Islet precursor cell (in vitro differentiated cells): ENCODE results near the gene INPP5D.
A peak's percentile ranks its signal among the peaks of the same experiment; 100 is the strongest.
"Not testable (repeated sequence)": the region's sequence is repeated elsewhere in the genome, so short reads cannot be mapped to it uniquely, and the experiment has no call there.

Experiments
- DNase-seq: peaks from one replicate; pipeline ENCODE4 v3.0.0-alpha.2; 2018

Gene INPP5D

GRCh38 chr2:233099820-233100191 is 39.7 kb downstream of the INPP5D start:
- not testable (repeated sequence) for DNase-seq

- DNase-seq, result no peak
These were observed 40.3 kb downstream of the INPP5D start for GRCh38 chr2:233100192-233100998.

GRCh38 chr2:233101141-233101540 is 41.0 kb downstream of the INPP5D start:
- DNase-seq, result no peak

- no peak for DNase-seq
These were observed 41.7 kb downstream of the INPP5D start for GRCh38 chr2:233101816-233102215.

GRCh38 chr2:233105156-233105895 is 45.2 kb downstream of the INPP5D start:
- DNase-seq, result no peak

- DNase-seq, result no peak
These were observed 45.8 kb downstream of the INPP5D start for GRCh38 chr2:233105930-233106329.

GRCh38 chr2:233107011-233107410 is 46.9 kb downstream of the INPP5D start:
- DNase-seq, result no peak

- DNase-seq, result no peak
These were observed 47.7 kb downstream of the INPP5D start for GRCh38 chr2:233107831-233108300.

- no peak for DNase-seq
These were observed 48.7 kb downstream of the INPP5D start for GRCh38 chr2:233108611-233109490.

GRCh38 chr2:233111427-233111826 is 51.3 kb downstream of the INPP5D start:
- peak; percentile 21 for DNase-seq

- peak; percentile 12 for DNase-seq
These were observed 52.2 kb downstream of the INPP5D start for GRCh38 chr2:233112329-233112728.

GRCh38 chr2:233112776-233113452 is 52.8 kb downstream of the INPP5D start:
- DNase-seq, result peak; percentile 49

GRCh38 chr2:233114421-233114861 is 54.3 kb downstream of the INPP5D start:
- DNase-seq, result no peak

GRCh38 chr2:233115121-233115520 is 55.0 kb downstream of the INPP5D start:
- no peak for DNase-seq

GRCh38 chr2:233115741-233116140 is 55.6 kb downstream of the INPP5D start:
- no peak for DNase-seq

- no peak for DNase-seq
These were observed 56.8 kb downstream of the INPP5D start for GRCh38 chr2:233116946-233117345.

GRCh38 chr2:233117351-233117750 is 57.2 kb downstream of the INPP5D start:
- DNase-seq, result no peak

GRCh38 chr2:233117811-233118647 is 57.9 kb downstream of the INPP5D start:
- no peak for DNase-seq

- DNase-seq, result no peak
These were observed 58.5 kb downstream of the INPP5D start for GRCh38 chr2:233118648-233119000.

GRCh38 chr2:233119123-233119522 is 59.0 kb downstream of the INPP5D start:
- DNase-seq, result no peak

- DNase-seq, result peak; percentile 37
These were observed 59.7 kb downstream of the INPP5D start for GRCh38 chr2:233119806-233120205.

GRCh38 chr2:233120459-233120858 is 60.3 kb downstream of the INPP5D start:
- DNase-seq, result peak; percentile 51
